ENCODE results near the gene TRIM33.

TRIM33 gene

GRCh38 chr1:114511032-114511785 is at the start of gene TRIM33:
Gene TRIM33 (minus strand): TSS chr1:114511203. CDS start chr1:114511076, 127 bp downstream.
- DNase-seq (ENCODE audit: low spot score) = peak; percentile 98

GRCh38 chr1:114559356-114559755 is 48.4 kb upstream of the TRIM33 start:
- DNase-seq (ENCODE audit: low spot score) = no peak

- DNase-seq (ENCODE audit: low spot score) = peak; percentile 27
Measured at GRCh38 chr1:114558544-114558943, 47.5 kb upstream of the TRIM33 start.

GRCh38 chr1:114554577-114554976 is 43.6 kb upstream of the TRIM33 start:
- no peak for DNase-seq (ENCODE audit: low spot score)

- no peak for DNase-seq (ENCODE audit: low spot score)
Measured at GRCh38 chr1:114552106-114552639, 41.2 kb upstream of the TRIM33 start.

GRCh38 chr1:114551400-114551799 is 40.4 kb upstream of the TRIM33 start:
- DNase-seq (ENCODE audit: low spot score) = no peak

- DNase-seq (ENCODE audit: low spot score) = no peak
Measured at GRCh38 chr1:114550336-114550735, 39.3 kb upstream of the TRIM33 start.

- no peak for DNase-seq (ENCODE audit: low spot score)
Measured at GRCh38 chr1:114549137-114549536, 38.1 kb upstream of the TRIM33 start.

- DNase-seq (ENCODE audit: low spot score) = no peak
Measured at GRCh38 chr1:114547076-114547475, 36.1 kb upstream of the TRIM33 start.

- no peak for DNase-seq (ENCODE audit: low spot score)
Measured at GRCh38 chr1:114545796-114546195, 34.8 kb upstream of the TRIM33 start.

- DNase-seq (ENCODE audit: low spot score) = no peak
Measured at GRCh38 chr1:114545315-114545714, 34.3 kb upstream of the TRIM33 start.

- DNase-seq (ENCODE audit: low spot score) = no peak
Measured at GRCh38 chr1:114540821-114541220, 29.8 kb upstream of the TRIM33 start.

- no peak for DNase-seq (ENCODE audit: low spot score)
Measured at GRCh38 chr1:114540272-114540671, 29.3 kb upstream of the TRIM33 start.

- DNase-seq (ENCODE audit: low spot score) = no peak
Measured at GRCh38 chr1:114536043-114536442, 25.0 kb upstream of the TRIM33 start.

GRCh38 chr1:114535401-114535800 is 24.4 kb upstream of the TRIM33 start:
- no peak for DNase-seq (ENCODE audit: low spot score)

GRCh38 chr1:114531094-114531493 is 20.1 kb upstream of the TRIM33 start:
- DNase-seq (ENCODE audit: low spot score) = no peak

- DNase-seq (ENCODE audit: low spot score) = no peak
Measured at GRCh38 chr1:114530224-114530623, 19.2 kb upstream of the TRIM33 start.

GRCh38 chr1:114524944-114525343 is 13.9 kb upstream of the TRIM33 start:
- DNase-seq (ENCODE audit: low spot score) = no peak

- DNase-seq (ENCODE audit: low spot score) = no peak
Measured at GRCh38 chr1:114522264-114522575, 11.2 kb upstream of the TRIM33 start.

- no peak for DNase-seq (ENCODE audit: low spot score)
Measured at GRCh38 chr1:114521396-114522263, 10.6 kb upstream of the TRIM33 start.

GRCh38 chr1:114517348-114517747 is 6.3 kb upstream of the TRIM33 start:
- DNase-seq (ENCODE audit: low spot score) = no peak

GRCh38 chr1:114512595-114513280 is 1.7 kb upstream of the TRIM33 start:
- no peak for DNase-seq (ENCODE audit: low spot score)
